ENCODE measurements around the gene LEAP2. TPM values are rescaled to one million over a fixed set of nuclear protein-coding genes. Genes with fewer than 3 reads are reported as not detected.
A peak's percentile ranks its signal among the peaks of the same experiment; 100 is the strongest.

LEAP2 gene
- total RNA-seq, 4 donors from 2014 or later, result 0.21 to 9.1 (median 1.7) TPM

GRCh38 chr5:132830436-132831094 is 42.9 kb upstream of the LEAP2 start, which contains the start of gene SHROOM1:
TSS of gene SHROOM1 (minus strand) at chr5:132830647. CDS start at chr5:132826140, 4,507 bp downstream.
- peak in 1 of 2 donors; percentile 68 for DNase-seq (ENCODE audit: low spot score in 2 of 2)
- 25% methylated on average over 20 of the region's 78 CpGs for WGBS
- Histone ChIP-seq H3K36me3 (no peaks in the 10 kb centered on the region), H3K4me1 (peaks cover 22% of the 10 kb centered on the region), H3K9me3 (no peaks in the 10 kb centered on the region), H3K4me3 (peak within 1 kb of the TSS; percentile 87), H3K27ac (peak within 1 kb of the TSS; percentile 74), H3K27me3 (peaks cover 13% of the 10 kb centered on the region)
- no peak for TF ChIP-seq POLR2A (IDR thresholded peaks at IDR 0.05)
- no peak for TF ChIP-seq CTCF (IDR thresholded peaks at IDR 0.05)
- no peak for TF ChIP-seq EP300 (IDR thresholded peaks at IDR 0.05)
- TF ChIP-seq POLR2AphosphoS5 (IDR thresholded peaks at IDR 0.05), result no peak

GRCh38 chr5:132831095-132831860 is 42.2 kb upstream of the LEAP2 start:
- Histone ChIP-seq H3K36me3 (no peaks in the 10 kb centered on the region), H3K9me3 (no peaks in the 10 kb centered on the region), H3K27ac (peak overlapping the region; percentile 74), H3K27me3 (peaks cover 6% of the 10 kb centered on the region), H3K4me1 (peaks cover 18% of the 10 kb centered on the region), H3K4me3 (peak overlapping the region; percentile 87)
- WGBS, result 94% methylated on average over 11 of the region's 15 CpGs
- TF ChIP-seq POLR2AphosphoS5 (IDR thresholded peaks at IDR 0.05) (no peak), CTCF (IDR thresholded peaks at IDR 0.05) (no peak), POLR2A (IDR thresholded peaks at IDR 0.05) (no peak), EP300 (IDR thresholded peaks at IDR 0.05) (no peak)
- peak in 1 of 2 donors; percentile 69 for DNase-seq (ENCODE audit: low spot score in 2 of 2)

DNA sequence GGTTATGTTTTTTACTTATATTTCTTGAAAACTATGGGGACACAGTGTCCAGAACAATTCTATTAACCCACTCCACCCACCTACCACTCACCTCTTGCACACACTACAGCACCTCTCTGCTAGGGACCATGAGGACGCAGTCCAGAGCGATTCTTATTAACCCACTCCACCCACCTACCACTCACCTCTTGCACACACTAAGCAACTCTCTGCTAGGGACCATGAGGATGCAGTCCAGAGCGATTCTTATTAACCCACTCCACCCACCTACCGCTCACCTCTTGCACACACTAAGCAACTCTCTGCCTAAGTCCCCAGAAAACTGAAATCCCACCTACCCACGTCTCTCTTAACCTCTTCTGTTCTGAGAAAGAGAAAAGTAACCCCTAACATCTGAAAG is 40.9 kb upstream of the LEAP2 start:
- Histone ChIP-seq H3K9me3 (no peaks in the 10 kb centered on the region), H3K36me3 (no peaks in the 10 kb centered on the region), H3K4me1 (peaks cover 18% of the 10 kb centered on the region), H3K27ac (no peak overlapping the region), H3K27me3 (peaks cover 4% of the 10 kb centered on the region), H3K4me3 (no peak overlapping the region)
- 96% methylated on average over 5 of the region's 5 CpGs for whole genome bisulfite sequencing
- TF ChIP-seq POLR2A (IDR thresholded peaks at IDR 0.05) (no peak), CTCF (IDR thresholded peaks at IDR 0.05) (no peak), POLR2AphosphoS5 (IDR thresholded peaks at IDR 0.05) (no peak), EP300 (IDR thresholded peaks at IDR 0.05) (no peak)
- DNase-seq (ENCODE audit: low spot score in 2 of 2), result no peak

DNA sequence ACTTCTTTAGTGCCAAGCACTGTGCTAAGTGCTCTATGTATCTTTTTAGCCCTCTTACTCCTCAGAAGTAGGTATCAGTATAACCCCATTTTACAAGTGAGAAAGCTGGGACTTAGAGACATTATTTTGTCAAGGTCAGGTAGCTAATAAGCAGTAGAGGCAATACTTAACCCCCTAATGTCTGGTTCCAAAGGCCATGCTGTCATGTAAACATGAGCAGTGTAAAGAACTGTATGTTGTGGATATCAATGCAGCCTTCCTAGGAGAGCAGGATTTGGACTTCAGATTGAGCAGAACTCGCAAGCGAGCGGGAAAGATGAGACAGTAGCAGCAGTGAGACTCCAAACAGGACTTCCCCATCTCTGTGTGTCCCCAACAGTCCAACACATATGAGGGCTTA is 39.4 kb upstream of the LEAP2 start:
- Histone ChIP-seq H3K4me3 (no peak overlapping the region), H3K9me3 (no peaks in the 10 kb centered on the region), H3K27ac (no peak overlapping the region), H3K4me1 (peaks cover 18% of the 10 kb centered on the region), H3K27me3 (peaks cover 4% of the 10 kb centered on the region), H3K36me3 (no peaks in the 10 kb centered on the region)
- DNase-seq (ENCODE audit: low spot score in 2 of 2), result no peak
- WGBS, result 96% methylated on average over 3 of the region's 3 CpGs
- TF ChIP-seq POLR2A (IDR thresholded peaks at IDR 0.05), result no peak

GRCh38 chr5:132836852-132837251 is 36.6 kb upstream of the LEAP2 start:
- H3K4me1 ChIP-seq, result peaks cover 18% of the 10 kb centered on the region
- no peaks in the 10 kb centered on the region for H3K9me3 ChIP-seq
- H3K36me3 ChIP-seq, result no peaks in the 10 kb centered on the region
- no peak for TF ChIP-seq EP300 (IDR thresholded peaks at IDR 0.05)
- no peak for TF ChIP-seq POLR2A (IDR thresholded peaks at IDR 0.05)
- TF ChIP-seq POLR2AphosphoS5 (IDR thresholded peaks at IDR 0.05), result no peak
- no peak for TF ChIP-seq CTCF (IDR thresholded peaks at IDR 0.05)
- no peak for DNase-seq (ENCODE audit: low spot score in 2 of 2)
- 89% methylated on average over 1 of the region's 1 CpG for WGBS
- no peak overlapping the region for H3K27ac ChIP-seq
- no peaks in the 10 kb centered on the region for H3K27me3 ChIP-seq
- H3K4me3 ChIP-seq, result no peak overlapping the region
